ENCODE measurements around the gene CDC73.

DNA sequence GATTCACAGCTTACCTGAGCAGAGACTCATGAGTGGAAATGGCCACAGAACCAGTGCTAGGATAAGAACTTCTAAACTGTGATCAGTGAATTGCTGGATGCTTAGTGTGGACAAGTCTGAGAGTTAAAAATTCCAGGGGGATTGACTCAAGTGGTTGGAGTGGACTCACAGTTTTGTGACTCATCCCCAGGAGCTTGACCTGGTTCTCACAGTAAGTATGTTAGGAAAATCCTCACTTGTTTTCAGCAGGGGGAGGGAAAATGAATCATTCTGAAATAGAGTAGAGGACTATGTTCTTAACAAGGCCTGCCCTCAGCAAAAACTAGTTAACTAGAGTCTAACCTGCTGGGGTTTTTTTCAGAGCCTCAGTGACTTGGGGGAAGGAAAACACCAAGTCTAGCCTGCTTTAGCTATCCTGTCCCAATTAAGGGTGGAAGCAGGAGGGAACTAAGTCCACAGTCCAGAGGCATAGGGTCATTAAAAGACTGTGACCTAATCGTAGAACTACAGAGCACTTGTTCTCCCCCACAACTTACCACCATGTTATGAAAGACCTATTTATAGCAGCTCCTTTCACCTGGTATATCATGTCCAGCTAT, 6.1 kb upstream of the CDC73 start:
- TF ChIP-seq, protein P1, sequence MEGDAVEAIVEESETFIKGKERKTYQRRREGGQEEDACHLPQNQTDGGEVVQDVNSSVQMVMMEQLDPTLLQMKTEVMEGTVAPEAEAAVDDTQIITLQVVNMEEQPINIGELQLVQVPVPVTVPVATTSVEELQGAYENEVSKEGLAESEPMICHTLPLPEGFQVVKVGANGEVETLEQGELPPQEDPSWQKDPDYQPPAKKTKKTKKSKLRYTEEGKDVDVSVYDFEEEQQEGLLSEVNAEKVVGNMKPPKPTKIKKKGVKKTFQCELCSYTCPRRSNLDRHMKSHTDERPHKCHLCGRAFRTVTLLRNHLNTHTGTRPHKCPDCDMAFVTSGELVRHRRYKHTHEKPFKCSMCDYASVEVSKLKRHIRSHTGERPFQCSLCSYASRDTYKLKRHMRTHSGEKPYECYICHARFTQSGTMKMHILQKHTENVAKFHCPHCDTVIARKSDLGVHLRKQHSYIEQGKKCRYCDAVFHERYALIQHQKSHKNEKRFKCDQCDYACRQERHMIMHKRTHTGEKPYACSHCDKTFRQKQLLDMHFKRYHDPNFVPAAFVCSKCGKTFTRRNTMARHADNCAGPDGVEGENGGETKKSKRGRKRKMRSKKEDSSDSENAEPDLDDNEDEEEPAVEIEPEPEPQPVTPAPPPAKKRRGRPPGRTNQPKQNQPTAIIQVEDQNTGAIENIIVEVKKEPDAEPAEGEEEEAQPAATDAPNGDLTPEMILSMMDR (IDR thresholded peaks at IDR 0.05; ENCODE audit: extremely low read depth in 1 of 2, insufficient read depth in 1 of 2, low read depth in 1 of 2, low read length in 2 of 2) = no peak
- TF ChIP-seq POLR2AphosphoS5 (IDR thresholded peaks at IDR 0.05; ENCODE audit: insufficient read depth, low read depth, low read length) (peak; percentile 34), JUN (IDR thresholded peaks at IDR 0.05; ENCODE audit: borderline replicate concordance, insufficient read depth, insufficient read length, low read depth) (peak; percentile 75), POLR2A (IDR thresholded peaks at IDR 0.05; ENCODE audit: low read depth, low read length) (no peak)
